NCI-H1417 (cell line): Measurements from ENCODE around the gene KIF21B.

Source experiments
- DNase-seq, 3 experiments: peaks; one replicate each; lab custom pipeline; 2025; lab: John Stamatoyannopoulos, UW

The KIF21B gene

GRCh38 chr1:201023517-201023902 is at the start of gene KIF21B:
KIF21B (minus strand) TSS chr1:201023714; CDS start chr1:201023383, 331 bp downstream.
- peak; percentile 84 to 92 (median 86) for DNase-seq

DNA sequence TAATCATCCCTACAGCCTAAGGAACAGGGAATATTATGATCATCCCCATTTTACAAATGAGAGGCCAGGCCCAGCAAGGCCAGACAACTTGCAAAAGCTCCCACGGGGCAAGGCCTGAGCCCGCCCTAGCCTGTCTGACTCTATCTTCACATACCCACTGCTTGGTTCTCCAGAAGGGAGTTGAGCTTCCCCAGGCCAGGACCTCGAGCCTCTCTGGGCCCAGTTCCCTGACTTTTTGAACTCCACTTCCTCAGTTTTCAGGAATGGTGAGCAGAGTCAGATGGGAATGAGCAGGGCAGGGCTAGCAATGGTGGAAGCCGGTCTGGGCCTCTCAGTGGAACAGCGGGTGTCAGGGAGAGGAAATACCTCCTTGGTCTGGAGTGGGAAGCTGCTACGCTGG is 49.4 kb upstream of the KIF21B start:
- no peak for DNase-seq

- no peak for DNase-seq
Measured at GRCh38 chr1:201072149-201072548, 48.6 kb upstream of the KIF21B start.

DNA sequence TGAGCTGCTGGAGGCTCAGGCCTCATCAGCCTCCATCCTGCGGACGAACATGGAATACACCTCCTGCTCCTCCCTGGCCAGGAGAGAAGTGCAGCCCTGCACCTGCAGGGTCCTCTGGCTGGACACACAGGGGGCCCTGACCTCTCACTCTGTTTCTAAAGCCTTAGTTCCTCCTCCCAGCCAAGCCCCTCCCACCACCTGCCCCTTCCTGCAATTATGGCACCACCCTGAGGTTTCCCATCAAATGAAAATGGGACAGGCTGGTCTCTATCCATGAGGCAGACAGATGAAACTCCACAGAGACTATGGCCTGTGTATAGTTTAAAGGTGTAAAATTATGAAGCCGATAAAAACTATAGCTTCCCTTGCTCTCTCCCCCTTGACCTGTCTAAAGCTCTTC is 46.1 kb upstream of the KIF21B start:
- peak in 2 of 3 experiments; percentile 18 to 54 for DNase-seq

DNA sequence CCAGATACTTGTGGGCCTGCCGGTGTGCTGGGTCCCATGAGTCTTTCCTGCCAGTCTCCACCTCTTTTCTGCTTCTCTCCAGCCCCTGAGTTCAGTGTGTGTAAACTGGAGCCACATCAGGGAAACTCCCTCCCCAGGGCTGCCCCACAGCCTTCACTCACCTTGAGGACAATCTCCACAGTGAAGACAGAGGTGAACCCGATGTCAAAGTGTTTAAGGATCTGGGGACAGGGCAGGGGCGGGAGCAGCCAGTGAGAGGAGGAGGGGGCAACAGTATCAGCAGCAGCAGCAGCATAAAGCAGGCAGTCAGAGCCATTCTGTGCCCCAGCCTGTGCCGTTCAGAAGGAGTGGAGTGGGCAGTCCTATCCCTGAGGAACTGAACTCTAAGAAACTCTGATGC is 45.5 kb upstream of the KIF21B start:
- DNase-seq = no peak

- no peak for DNase-seq
Measured at GRCh38 chr1:201066986-201067385, 43.5 kb upstream of the KIF21B start.

DNA sequence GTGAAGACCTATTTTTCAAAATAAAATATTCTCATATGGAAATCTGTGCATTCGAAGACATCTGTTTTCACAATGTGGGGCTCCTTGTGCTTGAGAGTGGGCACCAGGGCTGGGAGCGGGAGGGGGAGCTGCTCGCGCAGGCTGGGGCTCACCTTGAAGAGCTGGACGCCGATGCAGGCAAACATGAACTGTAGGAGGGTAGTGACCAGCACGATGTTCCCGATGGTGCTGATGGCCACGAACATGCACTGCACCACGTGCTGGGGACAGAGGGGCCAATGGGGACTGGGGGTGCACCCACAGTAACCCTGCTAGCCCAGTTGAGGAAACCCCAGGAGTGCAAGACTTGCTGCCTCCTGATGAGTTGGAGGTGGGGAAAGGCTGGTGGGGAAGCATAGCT is 42.2 kb upstream of the KIF21B start:
- DNase-seq = no peak

- no peak for DNase-seq
Measured at GRCh38 chr1:201064806-201065205, 41.3 kb upstream of the KIF21B start.

DNA sequence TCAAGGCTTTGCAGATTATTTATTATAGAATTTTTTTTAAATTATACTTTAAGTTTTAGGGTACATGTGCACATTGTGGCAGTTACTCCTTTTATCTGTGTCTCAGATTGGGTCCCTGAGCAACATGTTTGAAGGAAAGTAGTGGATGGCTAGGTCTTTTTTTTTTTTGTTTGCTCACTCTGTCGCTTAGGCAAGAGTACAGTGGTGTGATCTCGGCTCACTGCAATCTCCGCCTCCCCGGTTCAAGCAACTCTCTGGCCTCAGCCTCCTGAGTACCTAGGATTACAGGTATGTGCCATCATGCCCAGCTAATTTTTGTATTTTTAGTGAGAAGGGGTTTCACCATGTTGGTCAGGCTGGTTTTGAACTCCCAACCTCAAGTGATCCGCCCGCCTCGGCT is 39.6 kb upstream of the KIF21B start:
- DNase-seq = no peak

DNA sequence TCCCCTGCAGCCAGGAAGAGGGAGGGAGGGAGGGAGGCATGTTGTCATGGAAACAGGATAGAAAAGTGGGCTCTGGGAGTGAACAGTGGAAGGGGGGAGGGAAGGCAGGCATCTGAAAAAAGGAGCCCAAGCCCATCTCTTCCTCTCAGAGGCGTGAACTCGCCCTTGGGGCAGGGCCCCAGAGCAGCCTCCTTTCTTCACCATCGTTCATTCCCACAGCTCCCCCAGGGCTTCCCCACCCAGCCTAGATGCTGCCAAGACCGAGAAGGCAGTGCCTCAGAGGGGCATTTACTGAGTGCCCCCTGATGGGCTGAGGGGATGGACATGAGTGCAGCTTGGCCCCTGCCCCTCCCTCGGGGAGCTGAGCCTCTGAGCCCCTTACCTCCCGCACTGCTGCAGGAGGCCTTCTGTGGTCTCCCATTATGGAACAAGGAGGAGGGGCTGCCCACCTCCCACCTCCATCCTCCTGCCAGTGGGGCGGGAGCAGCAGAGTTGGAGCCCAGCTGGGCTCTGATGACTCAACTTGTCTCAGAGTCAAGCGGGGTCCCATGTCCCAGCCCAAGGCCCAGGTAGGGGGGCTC is 39.1 kb upstream of the KIF21B start:
- peak in 1 of 3 experiments; percentile 15 for DNase-seq

DNA sequence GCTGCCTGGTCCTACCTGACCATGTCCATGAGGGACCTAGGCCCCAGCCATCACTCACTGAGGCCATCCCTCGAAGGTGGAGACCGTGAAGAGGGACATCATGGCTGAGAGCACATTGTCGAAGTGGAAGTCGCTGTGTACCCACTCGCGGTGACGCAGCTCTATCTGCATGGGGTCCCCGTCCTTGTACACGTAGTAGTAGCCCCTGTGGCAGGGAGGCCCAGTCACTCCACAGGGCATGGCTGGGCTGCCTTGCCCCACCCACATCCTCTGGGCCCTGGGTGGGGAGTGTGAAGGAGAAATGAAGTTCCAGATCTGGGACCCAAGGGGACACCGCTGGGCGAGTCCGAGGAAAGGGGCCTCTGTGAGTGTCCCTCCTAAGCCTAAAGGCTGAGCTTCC is 38.4 kb upstream of the KIF21B start:
- no peak for DNase-seq

DNA sequence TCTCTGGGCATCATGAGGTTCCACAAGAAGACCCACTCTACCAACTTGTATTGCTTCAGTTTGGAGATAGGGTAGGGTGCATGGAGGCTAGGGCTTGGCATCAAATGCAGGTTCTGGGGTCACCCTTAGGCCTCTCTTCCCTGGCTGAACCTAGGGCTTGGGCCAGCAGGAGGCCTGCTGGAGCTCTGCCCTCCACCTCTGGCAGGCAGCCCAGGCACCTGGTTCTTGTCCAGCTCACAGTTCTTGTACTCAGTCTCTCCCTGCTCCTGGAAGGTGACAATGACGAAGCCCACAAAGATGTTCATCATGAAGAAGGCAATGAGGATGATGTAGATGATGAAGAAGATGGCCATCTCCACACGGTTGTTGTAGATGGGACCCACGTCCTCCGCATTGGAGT is 37.5 kb upstream of the KIF21B start:
- no peak for DNase-seq

DNA sequence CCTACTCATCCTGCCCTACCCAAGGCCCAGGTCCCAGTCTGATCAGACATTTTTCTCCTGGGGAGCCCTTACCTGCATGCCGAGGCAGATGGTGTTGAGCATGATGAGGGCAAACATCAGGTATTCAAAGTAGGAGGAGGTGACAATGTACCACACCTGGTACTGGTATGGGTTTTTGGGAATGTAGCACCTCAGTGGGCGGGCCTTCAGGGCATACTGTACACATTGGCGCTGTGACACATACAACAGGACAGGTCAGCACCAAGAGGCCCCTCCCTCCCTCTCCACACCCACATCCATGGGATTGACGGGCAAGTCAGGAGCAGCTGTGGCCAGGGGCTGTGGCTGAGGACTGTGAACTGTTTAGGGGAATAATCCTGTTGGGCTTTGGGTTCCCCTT is 37.1 kb upstream of the KIF21B start:
- no peak for DNase-seq

DNA sequence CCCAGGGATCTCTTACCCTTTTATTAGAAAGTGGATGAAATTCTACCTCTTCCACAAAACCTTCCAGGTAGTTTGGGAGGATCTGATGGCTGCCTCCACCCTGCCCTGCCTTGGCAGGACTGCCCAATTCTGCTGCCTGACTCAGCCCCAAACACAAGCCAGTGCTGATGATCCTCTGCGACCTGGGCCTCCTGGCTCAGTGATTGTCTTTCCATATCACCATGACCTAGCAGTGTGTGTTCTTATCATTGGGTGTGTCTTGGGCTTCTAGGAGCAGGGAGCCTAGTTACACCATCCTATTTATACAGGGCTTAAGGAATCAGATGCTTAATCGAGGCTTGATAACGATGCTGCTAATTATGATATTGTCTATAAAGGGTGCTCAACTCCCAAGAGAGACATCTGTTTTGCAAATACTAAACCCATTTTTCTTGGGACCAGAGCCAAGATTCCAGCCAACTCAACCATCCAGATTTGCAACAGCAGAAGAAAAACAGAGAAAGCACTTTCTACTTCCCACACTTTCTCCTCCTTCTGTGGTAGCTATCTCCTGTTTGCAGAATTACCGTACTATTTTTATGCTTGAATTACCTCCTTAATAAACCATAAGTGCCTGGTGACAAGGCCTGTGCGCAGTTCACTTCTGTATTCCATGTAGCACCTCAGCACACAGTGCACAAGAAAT is 36.5 kb upstream of the KIF21B start:
- no peak for DNase-seq

GRCh38 chr1:201059401-201059800 is 35.9 kb upstream of the KIF21B start:
- DNase-seq = no peak

DNA sequence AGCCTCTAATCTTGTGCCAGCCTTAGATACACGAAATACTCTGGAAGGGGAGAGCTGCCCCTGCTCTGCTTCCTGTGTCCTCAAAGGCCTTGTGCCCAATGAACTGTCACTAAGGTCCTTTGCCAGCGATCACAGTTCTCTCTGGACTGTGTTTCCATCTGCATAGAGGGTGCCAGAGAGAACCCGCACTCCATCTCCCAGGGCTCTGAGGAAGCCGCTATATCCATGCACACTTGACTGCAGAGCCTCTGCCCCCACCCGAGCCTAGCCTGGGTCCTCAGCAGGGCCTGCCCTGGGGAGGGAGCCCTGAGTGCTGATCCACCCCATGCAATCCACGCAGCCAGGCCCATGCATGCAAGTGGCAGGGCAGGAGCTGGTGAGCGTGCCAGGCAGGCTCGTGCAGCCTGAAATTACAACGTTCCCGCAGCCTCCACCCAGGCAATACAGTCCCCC is 30.6 kb upstream of the KIF21B start:
- DNase-seq = no peak

GRCh38 chr1:201053155-201053860 is 29.8 kb upstream of the KIF21B start:
- DNase-seq = no peak

DNA sequence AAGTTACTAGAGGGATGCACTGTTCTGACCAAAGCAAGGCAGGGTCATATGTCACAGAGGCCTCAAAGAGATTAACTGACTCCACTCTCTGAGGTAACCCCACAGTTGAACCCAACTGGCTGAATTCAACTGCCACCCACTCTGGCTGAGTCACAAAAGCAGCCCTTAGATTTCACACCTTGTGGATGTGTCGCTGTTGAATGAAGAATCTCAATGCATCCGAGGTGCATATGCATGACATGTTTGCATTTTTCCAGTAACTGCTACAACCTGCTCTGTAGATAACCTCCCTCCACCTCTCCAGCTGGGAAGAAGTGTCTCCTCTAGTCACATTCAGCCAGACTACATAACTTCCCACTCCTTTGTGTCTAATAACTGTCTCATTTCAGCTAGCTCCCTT is 27.9 kb upstream of the KIF21B start:
- DNase-seq = no peak

GRCh38 chr1:201050515-201051277 is 27.2 kb upstream of the KIF21B start:
- DNase-seq = no peak

DNA sequence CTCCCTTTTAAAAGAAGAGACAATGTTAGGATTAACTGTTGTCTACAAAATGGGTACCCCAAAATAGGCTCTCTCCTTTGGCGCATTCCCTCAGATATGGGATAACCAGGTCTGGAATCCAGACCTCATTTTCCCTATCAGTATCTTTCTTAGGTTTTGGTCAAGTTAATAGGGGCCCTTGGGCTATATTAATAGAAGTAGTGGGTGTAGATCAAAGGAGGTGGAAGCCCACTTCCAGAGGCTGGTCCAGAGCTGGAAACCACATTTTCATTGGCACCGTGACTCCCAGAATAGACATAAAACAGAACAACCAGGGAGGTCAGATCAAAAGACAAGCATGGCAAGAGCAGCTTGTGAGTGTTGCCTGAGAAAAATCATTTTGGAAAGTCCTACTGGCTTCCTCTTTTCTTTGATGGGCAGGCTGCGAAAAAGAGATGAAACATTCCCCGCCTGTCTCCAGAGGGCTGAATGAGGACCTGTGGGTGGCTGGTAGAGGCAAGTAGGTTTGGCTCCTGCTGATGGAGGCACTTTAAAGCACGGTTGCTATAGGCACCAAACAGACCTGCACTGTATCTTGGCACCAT is 25.8 kb upstream of the KIF21B start:
- DNase-seq = no peak

DNA sequence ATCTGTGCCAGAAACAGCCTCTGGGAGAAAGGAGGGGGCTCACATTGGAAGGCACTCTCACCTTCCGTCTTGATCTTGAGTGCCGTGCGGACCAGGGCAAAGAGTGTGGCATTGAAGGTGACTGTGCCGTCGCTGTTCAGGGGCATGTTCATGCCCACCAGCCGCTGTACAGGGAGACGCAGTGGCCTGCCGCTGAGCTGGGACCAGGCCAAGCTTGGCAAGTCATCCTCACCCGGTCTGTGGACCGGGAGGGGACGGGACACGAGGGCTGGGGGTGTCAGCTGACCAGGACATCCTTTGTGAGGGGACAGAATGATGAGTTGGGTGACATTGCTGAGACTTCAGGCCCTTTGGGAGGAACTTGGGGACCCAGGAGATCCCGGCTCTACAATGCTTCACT is 25.0 kb upstream of the KIF21B start:
- DNase-seq = no peak

- DNase-seq = no peak
Measured at GRCh38 chr1:201044119-201044518, 20.6 kb upstream of the KIF21B start.
